Tibial nerve (tissue), 4 donors: Measurements from ENCODE around the gene ZNF814. TPM values are rescaled to one million over a fixed set of nuclear protein-coding genes. Genes with fewer than 3 reads are reported as not detected.
"Not testable (repeated sequence)": the region's sequence is repeated elsewhere in the genome, so short reads cannot be mapped to it uniquely, and the experiment has no call there.

ENCODE experiments used
- DNase-seq, 2 donors: peaks; one replicate each; pipeline ENCODE4 v3.0.0-alpha.2; 2019; ENCODE audit warnings: low spot score in 2 of 2
- H3K27ac ChIP-seq, 4 donors: fragments of 200-600 bp; sonication (generic) in 3 of 4; one replicate each; pipeline ENCODE4 v1.5.1; 2017 to 2019; ENCODE audit warnings: mild to moderate bottlenecking in 1 of 4
- H3K27me3 ChIP-seq, 2 donors: fragments of 200-600 bp; sonication (generic) in 1 of 2; one replicate each; pipeline versions ENCODE4 v1.5.1 to v1.6.0; 2017 to 2019
- H3K36me3 ChIP-seq, 3 donors: fragments of 200-600 bp; sonication (generic); one replicate each; pipeline ENCODE4 v1.5.1; 2018 to 2019
- H3K4me1 ChIP-seq, 4 donors: fragments of 200-600 bp; sonication (generic) in 3 of 4; one replicate each; pipeline ENCODE4 v1.5.1; 2017 to 2019
- H3K4me3 ChIP-seq, 4 donors: fragments of 200-600 bp; sonication (generic) in 3 of 4; one replicate each; pipeline ENCODE4 v1.5.1; 2017 to 2019; ENCODE audit warnings: mild to moderate bottlenecking in 1 of 4, moderate library complexity in 1 of 4
- H3K9me3 ChIP-seq, 4 donors: fragments of 200-600 bp; sonication (generic) in 3 of 4; one replicate each; pipeline ENCODE4 v1.5.1; 2017 to 2019
- CTCF ChIP-seq, 5 experiments: fragments of 200-600 bp in 3 of 5; fragments of 450-650 bp in 2 of 5; sonication (generic) in 3 of 5; IDR thresholded peaks; one replicate each; pipeline ENCODE4 v1.5.1; 2016 to 2019; ENCODE audit warnings: antibody characterized with exemption in 5 of 5, mild to moderate bottlenecking in 3 of 5, moderate library complexity in 2 of 5
- EP300 ChIP-seq, 2 donors: sonication (generic); formaldehyde crosslinking; IDR thresholded peaks; one replicate each; pipeline ENCODE4 v1.6.1; 2017; ENCODE audit warnings: antibody characterized with exemption in 2 of 2, mild to moderate bottlenecking in 1 of 2
- POLR2A ChIP-seq, 2 donors: fragments of 450-650 bp; IDR thresholded peaks; one replicate each; pipeline ENCODE4 v1.6.1; 2017; ENCODE audit warnings: antibody characterized with exemption in 2 of 2, mild to moderate bottlenecking in 2 of 2, moderate library complexity in 2 of 2
- WGBS, 2 donors: methylation state at CpG; one replicate each; pipeline ENCODE4 v1.1.5; 2018; 5-methylcytosine and 5-hydroxymethylcytosine counted together
- total RNA-seq, 4 donors: library from RNA; depleted of rRNA; stranded (reverse); fragments of >200 nt; gene quantifications; one replicate each; pipeline ENCODE4 v1.1.0, GENCODE V29; 2016

Gene ZNF814
- total RNA-seq, 4 donors from 2014 or later, result 4.6 to 32.3 (median 8.2) TPM

- TF ChIP-seq CTCF (IDR thresholded peaks at IDR 0.05), result peak in 2 of 5 experiments; percentile 21 to 28
- TF ChIP-seq EP300 (IDR thresholded peaks at IDR 0.05), result peak in 1 of 2 donors; percentile 8
- no peak for TF ChIP-seq POLR2A (IDR thresholded peaks at IDR 0.05)
- Histone ChIP-seq H3K9me3 (peaks cover 0 to 49% (median 0%) of the 10 kb centered on the region in 4 donors), H3K36me3 (peaks cover 0 to 65% (median 0%) of the 10 kb centered on the region in 3 donors), H3K27ac (peak within 1 kb of the TSS in 1 of 4 donors; percentile 30), H3K4me3 (peak within 1 kb of the TSS in 3 of 4 donors; percentile 19 to 45 (median 24)), H3K27me3 (no peaks in the 10 kb centered on the region), H3K4me1 (peaks cover 0 to 9% (median 0%) of the 10 kb centered on the region in 4 donors)
- 17 to 24% methylated on average over 12 to 22 of the region's 22 CpGs for WGBS, 2 donors
- DNase-seq, result peak in 1 of 2 donors; percentile 35
Measured at GRCh38 chr19:57830071-57830602, 58.7 kb downstream of the ZNF814 start, which contains the start of gene ZNF587B. TSS of gene ZNF587B (plus strand) at chr19:57830299. CDS start at chr19:57830529, 230 bp downstream.

- no peak for DNase-seq
- H3K4me3 ChIP-seq, result no peak overlapping the region
- WGBS, 2 donors, result 69 to 78% methylated on average over 5 of the region's 5 CpGs
- peaks cover 0 to 71% (median 0%) of the 10 kb centered on the region in 3 donors for H3K36me3 ChIP-seq
- H3K9me3 ChIP-seq, result peaks cover 0 to 50% (median 0%) of the 10 kb centered on the region in 4 donors
- no peak overlapping the region for H3K27ac ChIP-seq
- H3K27me3 ChIP-seq, result no peaks in the 10 kb centered on the region
- H3K4me1 ChIP-seq, result peaks cover 0 to 9% (median 0%) of the 10 kb centered on the region in 4 donors
- TF ChIP-seq POLR2A (IDR thresholded peaks at IDR 0.05) (no peak), CTCF (IDR thresholded peaks at IDR 0.05) (no peak), EP300 (IDR thresholded peaks at IDR 0.05) (no peak)
Measured at GRCh38 chr19:57829316-57829715, 59.5 kb downstream of the ZNF814 start.

- TF ChIP-seq EP300 (IDR thresholded peaks at IDR 0.05), result no peak
- no peak for TF ChIP-seq CTCF (IDR thresholded peaks at IDR 0.05)
- TF ChIP-seq POLR2A (IDR thresholded peaks at IDR 0.05), result no peak
- H3K27ac ChIP-seq, result no peak overlapping the region
- H3K9me3 ChIP-seq, result peaks cover 0 to 58% (median 0%) of the 10 kb centered on the region in 4 donors
- DNase-seq, result no peak
- WGBS, 2 donors, result 84 to 90% methylated on average over 6 of the region's 6 CpGs
- no peak overlapping the region for H3K4me3 ChIP-seq
- H3K36me3 ChIP-seq, result peaks cover 0 to 81% (median 0%) of the 10 kb centered on the region in 3 donors
- peaks cover 0 to 16% (median 4%) of the 10 kb centered on the region in 4 donors for H3K4me1 ChIP-seq
- H3K27me3 ChIP-seq, result no peaks in the 10 kb centered on the region
Measured at GRCh38 chr19:57825511-57825910, 63.3 kb downstream of the ZNF814 start.

GRCh38 chr19:57823608-57824007 is 65.2 kb downstream of the ZNF814 start:
- WGBS, 2 donors, result 84 to 94% methylated on average over 4 of the region's 4 CpGs
- peaks cover 0 to 40% (median 0%) of the 10 kb centered on the region in 4 donors for H3K9me3 ChIP-seq
- DNase-seq, H3K27ac ChIP-seq, H3K4me3 ChIP-seq, H3K27me3 ChIP-seq: not testable (repeated sequence)
- peaks cover 0 to 13% (median 9%) of the 10 kb centered on the region in 4 donors for H3K4me1 ChIP-seq
- peaks cover 0 to 62% (median 0%) of the 10 kb centered on the region in 3 donors for H3K36me3 ChIP-seq

- H3K4me1 ChIP-seq, result peaks cover 0 to 15% (median 9%) of the 10 kb centered on the region in 4 donors
- not testable (repeated sequence) for H3K4me3 ChIP-seq, DNase-seq, H3K27me3 ChIP-seq, H3K27ac ChIP-seq
- 76 to 79% methylated on average over 2 of the region's 2 CpGs for WGBS, 2 donors
- peaks cover 0 to 57% (median 0%) of the 10 kb centered on the region in 3 donors for H3K36me3 ChIP-seq
- H3K9me3 ChIP-seq, result peaks cover 0 to 36% (median 0%) of the 10 kb centered on the region in 4 donors
Measured at GRCh38 chr19:57823155-57823554, 65.7 kb downstream of the ZNF814 start.

GRCh38 chr19:57821501-57821900 is 67.3 kb downstream of the ZNF814 start:
- not testable (repeated sequence) for H3K27ac ChIP-seq, H3K4me3 ChIP-seq, H3K27me3 ChIP-seq, DNase-seq
- peaks cover 0 to 29% (median 0%) of the 10 kb centered on the region in 4 donors for H3K9me3 ChIP-seq
- peaks cover 0 to 15% (median 9%) of the 10 kb centered on the region in 4 donors for H3K4me1 ChIP-seq
- peaks cover 0 to 45% (median 0%) of the 10 kb centered on the region in 3 donors for H3K36me3 ChIP-seq
- WGBS, 2 donors, result 93 to 95% methylated on average over 3 of the region's 3 CpGs

GRCh38 chr19:57821095-57821494 is 67.7 kb downstream of the ZNF814 start:
- H3K4me3 ChIP-seq, result not testable (repeated sequence)

More at GRCh38 chr19:57821095-57821494, 67.7 kb downstream of the ZNF814 start:
- peaks cover 0 to 41% (median 0%) of the 10 kb centered on the region in 3 donors for H3K36me3 ChIP-seq
- not testable (repeated sequence) for H3K27me3 ChIP-seq, DNase-seq, H3K27ac ChIP-seq
- 48 to 72% methylated on average over 2 to 3 of the region's 3 CpGs for WGBS, 2 donors
- H3K9me3 ChIP-seq, result peaks cover 0 to 25% (median 0%) of the 10 kb centered on the region in 4 donors
- peaks cover 0 to 15% (median 9%) of the 10 kb centered on the region in 4 donors for H3K4me1 ChIP-seq
